ELF-1 (cell line): ENCODE results near the gene BRD9.
A peak's percentile ranks its signal among the peaks of the same experiment; 100 is the strongest.
"Not testable (repeated sequence)": the region's sequence is repeated elsewhere in the genome, so short reads cannot be mapped to it uniquely, and the experiment has no call there.

ENCODE experiments used
- DNase-seq: peaks from one replicate; pipeline ENCODE4 v3.0.0-alpha.2; 2016; ENCODE audit warnings: low read depth, low spot score

Gene BRD9

DNA sequence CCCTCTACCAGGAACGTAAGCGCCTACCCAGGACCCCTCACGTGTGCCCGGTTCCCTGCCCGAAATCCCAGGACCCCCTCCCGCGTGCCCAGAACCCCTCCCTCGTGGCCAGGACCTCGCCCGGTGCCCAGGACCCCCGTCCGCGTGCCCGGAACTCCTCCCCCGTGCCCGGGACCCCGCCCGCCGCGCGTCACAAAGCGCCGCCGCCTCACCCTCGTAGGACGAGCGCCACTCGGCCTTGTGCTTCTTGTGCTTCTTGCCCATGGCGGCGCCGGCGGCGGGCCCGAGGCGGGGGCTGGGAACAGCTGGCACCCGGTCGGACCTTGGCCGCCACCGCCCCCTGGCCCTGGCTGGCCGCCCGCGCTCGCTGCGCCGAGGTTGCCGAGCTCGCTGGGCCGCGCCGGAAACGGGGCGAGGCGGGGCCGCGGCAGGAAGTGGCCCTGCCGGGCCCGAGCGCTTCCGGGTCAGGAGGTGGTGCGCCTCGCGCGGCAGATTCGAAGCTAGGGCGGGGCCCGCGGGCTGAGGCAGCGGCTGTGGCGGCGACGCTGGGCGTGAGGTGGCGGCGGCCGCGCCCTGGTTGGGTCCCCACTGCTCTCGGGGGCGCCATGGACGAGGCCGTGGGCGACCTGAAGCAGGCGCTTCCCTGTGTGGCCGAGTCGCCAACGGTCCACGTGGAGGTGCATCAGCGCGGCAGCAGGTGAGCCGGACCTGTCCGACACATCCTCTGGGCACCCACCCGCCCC lies at the start of gene BRD9, which contains the start of gene TRIP13:
Gene BRD9, minus strand, starts transcription at position 408 of the 743 bp plus-strand sequence. Its CDS starts 144 bp downstream, at position 264.
Gene TRIP13, plus strand, starts transcription at position 491 of the 743 bp plus-strand sequence. Its CDS starts 115 bp downstream, at position 606.
- peak; percentile 79 for DNase-seq

DNA sequence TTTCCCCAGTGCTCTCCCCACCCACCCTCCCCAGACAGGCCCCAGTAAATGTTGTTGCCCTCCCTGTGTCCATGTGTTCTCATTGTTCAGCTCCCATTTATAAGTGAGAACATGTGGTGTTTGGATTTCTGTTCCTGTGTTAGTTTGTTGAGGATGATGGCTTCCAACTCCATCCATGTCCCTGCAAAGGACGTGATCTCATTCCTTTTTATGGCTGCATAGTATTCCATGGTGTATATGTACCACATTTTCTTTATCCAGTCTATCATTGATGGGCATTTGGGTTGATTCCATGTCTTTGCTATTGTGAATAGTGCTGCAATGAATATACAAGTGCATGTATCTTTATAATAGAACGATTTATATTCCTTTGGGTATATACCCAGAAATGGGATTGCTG lies 48.1 kb upstream of the BRD9 start:
- DNase-seq, result not testable (repeated sequence)

DNA sequence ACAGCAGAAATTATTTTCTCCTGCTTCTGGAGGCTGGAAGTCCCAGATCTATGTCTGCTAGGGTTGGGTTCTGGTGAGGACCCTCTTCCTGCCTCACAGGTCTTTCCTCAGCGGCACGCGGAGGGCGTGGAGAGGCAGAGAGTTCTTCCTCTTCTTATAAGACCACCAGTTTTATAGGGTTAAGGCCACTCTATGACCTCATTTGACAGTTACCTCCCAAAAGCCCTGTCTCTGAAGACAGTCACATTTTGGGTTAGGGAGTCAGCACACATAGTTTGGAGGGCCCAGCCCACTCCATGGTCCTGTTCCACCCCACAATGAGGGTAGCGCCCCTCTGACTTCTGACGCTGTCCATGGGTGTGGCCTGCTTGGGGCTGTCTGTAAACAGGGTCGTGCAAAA lies 46.8 kb upstream of the BRD9 start:
- no peak for DNase-seq

DNA sequence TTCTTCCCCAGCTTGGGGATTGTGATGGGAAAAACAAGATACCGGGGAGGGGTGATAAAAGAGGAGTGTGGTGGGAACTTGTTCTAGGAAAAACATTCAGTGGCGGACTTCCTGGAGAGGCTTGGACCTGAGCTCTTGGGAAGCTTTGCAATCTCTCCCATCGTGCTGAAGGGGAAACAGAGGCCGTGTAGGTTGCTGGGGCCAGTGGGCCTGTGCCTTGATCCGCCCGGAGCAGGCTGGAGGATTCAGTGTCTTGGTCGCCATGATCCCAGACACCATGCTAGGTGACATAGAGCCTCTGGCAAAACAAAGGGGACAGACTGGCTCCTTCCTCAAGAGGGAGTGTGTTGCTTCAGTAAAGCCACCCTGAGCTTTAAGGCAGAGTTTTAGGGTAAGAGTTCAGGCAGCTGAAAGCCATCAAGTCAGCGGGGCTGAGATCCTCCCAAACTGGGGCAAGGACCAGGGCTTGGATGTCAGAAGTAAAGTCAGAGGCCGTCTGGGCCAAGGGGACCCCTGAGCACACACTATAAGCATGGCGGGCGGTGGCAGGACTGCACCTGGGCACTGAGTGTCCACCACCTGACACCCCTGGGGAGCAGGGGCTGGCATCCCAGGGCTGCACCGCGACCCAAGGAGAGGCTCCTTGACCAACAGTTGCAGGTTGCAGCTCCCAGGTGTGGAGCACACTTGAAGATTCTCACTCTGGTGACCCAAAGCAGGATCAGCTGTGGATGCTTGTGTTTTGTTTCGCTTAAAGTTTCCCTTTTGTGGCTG lies 44.7 kb upstream of the BRD9 start:
- no peak for DNase-seq

DNA sequence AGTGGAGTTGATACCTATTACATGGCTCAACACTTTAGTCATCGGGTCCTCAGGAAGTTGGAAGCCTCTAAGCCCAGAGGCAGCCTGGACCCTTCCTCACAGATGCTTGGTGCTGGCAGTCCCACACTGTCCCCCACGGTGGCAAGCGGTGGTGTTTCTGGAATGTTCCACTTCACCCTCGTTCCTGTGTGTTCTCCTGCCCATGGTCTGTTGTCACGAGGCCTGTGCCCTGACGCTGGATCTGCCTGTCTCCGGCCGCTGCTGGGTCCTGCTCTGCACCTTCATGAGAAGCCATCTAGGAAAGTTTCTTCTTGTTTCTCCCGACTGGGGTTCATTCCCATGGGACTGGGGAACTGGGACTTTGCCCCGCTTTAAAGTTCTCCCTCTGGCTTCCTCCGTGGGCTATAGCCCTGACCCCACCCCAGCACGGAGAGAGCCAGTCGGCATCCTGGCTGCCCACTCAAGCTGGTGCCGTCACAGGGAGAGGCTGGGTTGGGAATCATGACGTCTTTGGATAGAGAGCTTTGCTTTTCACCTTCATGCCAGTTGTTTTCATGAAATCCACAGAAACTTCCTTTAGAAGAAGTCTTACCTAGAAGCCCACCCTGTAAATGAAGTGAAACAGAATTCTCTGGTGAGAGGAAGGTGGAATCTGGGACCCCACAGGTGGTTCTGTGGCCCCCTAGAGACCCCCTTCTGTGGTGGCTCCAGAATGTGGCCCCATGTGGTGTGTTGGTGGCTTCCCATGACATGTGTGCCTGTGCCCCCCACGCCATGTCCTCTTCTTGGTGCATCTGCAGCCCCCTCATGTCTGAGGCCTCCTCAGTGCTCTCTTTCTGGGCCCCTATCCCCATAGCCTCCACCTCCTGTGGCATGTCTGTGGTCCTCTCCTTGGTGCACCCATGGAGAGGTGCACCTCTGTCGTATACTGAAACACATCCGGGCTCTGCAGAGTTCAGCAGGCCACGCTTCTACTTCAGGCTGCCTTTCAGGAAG lies 43.8 kb upstream of the BRD9 start:
- DNase-seq, result no peak

DNA sequence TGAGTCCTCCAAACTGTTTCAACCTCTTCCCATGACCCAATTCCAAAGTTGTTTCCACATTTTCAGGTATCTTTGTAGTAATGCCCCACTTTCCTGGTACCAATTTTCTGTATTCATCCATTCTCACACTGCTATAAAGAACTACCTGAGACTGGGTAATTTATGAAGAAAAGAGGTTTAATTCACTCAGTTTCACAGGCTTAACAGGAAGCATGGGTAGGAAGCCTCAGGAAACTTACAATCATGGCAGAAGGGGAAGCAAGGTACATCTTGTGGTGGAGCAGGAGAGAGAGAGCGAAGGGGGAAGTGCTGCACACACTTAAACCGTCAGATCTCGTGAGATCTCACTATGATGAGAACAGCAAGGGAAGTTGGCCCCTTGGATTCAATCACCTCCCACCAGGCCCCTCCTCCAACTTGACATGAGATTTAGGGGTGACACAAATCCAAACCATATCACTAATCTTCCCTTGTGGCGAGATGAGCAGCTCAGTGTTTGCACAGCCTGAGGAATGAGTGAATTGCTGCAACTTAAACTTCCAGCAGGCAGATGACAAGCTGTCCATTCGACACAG lies 43.0 kb upstream of the BRD9 start:
- no peak for DNase-seq

DNA sequence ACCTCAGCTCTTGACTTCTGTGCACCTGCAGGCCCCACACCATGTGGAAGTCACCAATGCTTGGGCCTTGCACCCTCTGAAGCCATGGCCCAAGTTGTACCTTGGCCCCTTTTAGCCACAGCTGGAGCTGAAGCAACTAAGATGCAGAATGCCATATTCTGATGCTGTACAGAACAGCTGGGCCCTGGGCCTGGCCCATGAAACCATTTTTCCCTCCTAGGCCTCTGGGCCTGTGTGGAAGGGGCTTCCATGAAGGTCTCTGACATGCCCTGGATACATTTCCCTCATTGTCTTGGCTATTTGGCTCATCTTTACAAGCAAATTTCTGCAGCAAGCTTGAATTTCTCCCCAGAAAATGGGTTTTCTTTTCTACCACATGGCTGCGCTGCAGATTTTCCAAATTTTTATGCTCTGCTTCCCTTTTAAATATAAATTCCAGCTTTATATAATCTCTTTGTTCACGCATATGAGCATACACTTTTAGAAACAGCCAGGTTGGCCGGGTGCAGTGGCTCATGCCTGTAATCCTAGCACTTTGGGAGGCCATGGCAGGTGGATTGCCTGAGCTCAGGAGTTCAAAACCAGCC lies 41.9 kb upstream of the BRD9 start:
- not testable (repeated sequence) for DNase-seq

DNA sequence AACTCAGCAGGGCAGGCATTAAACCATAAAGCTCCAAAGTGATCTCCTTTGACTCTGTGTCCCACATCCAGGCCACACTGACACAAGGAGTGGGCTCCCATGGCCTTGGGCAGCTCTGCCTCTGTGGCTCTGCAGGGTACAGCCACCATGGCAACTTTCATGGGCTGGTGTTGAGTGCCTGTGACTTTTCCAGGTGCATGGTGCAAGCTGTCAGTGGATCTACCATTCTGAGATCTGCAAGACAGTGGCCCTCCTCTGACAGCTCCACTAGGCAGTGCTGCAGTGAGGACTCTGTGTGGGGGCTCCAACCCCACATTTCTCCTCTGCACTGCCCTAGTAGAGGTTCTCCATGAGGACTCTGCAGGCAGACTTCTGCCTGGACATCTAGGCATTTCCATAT lies 41.4 kb upstream of the BRD9 start:
- not testable (repeated sequence) for DNase-seq

DNA sequence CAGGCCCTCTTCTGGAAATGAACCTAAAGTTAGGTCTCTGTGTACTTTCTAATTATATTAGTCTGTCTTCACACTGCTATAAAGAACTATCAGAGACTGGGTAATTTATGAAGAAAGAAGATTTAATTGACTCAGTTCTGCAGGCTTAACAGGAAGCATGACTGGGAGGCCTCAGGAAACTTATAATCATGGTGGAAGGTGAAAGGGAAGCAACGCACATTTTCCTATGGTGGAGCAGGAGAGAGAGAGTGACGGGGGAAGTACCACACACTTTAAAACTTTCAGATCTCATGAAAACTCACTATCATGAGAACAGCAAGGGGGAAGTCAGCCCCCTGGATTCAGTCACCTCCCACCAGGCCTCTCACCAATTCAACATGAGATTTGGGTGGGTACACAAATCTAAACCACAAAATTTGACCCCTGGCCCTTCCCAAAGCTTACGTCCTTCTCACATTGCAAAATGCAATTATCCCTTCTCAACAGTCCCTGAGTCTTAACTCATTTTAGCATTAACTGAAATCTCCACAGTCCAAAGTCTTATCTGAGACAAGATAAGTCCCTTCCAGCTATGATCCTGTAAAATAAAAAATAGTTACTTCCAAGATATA lies 40.8 kb upstream of the BRD9 start:
- no peak for DNase-seq

DNA sequence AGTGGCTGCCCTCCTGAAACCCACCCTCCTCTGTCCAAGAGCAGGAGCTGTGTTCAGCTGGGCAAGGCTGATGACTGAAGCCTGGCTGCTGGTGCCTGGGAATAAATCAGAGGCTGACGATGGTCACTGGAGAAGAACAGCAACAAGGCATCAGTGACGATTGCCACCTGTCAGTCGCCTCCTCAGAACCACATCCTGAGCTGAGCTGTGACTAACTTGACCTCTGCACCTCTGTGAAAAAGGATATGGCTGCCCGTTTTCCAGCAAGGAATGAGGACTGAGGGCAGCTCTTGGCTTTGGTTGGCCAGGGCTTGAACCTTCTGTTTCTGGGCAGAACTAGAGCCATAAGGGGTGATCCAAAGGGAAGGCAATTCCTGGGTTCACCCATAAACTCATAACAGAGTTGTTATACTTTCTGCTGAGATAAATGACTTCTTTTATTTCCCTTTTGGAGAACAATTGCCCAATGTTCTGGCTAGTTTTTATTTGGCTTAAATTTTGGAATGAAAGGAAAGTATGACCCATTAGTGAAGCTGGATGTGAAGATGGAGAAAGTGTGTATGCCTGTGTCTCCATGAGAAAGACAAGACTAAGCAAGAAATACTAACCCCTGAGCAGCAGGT lies 40.1 kb upstream of the BRD9 start:
- DNase-seq, result no peak

DNA sequence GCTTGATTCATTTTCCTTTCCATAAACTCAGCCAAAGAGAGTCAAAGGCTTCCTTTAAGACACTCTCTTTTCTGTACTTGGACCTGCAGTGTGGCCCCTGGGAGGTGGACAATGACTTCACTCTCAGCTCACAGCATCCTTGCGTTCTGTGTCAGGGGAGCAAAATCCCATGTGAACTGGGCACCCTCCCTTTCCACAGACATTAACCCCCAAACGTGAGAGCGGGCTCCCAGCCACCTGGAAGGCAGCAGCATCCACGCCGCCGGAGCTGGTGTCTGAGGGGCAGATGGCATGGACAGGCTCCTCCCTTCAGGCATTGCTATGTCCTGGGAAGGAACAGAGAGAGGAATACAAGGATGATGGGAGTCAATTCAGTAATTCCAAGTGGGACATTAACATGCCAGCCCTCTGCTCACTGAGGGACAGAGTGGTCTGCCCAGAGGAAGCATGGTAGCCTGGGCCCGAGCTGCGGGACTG lies 39.6 kb upstream of the BRD9 start:
- no peak for DNase-seq

DNA sequence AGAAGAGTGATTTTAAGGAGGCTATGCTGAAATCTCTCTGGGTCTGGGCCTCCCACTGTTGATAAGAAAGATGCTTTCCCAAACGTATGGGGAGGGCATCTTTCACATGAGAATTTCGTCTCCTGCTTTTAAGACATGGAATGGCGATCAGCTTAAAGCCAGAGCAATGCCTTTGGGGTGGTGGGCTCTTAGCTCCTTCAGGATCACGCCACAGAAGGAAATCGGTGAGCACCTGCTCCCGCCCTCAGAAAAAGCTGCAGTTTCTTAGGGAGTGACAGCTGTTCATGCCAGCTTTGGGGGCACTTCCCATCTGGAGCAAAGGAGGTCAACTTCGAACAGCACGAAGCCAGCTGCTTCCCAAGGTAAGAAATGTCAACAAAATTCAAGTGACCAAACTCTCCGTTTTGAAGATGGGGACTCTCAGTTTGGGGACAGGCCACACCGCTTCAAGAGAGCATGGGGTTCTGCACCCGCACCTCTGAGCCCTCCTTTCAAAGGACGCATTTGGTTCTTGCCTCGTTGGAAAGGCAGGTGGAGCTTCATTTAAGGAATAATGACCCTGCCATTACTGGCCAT lies 39.1 kb upstream of the BRD9 start:
- no peak for DNase-seq

DNA sequence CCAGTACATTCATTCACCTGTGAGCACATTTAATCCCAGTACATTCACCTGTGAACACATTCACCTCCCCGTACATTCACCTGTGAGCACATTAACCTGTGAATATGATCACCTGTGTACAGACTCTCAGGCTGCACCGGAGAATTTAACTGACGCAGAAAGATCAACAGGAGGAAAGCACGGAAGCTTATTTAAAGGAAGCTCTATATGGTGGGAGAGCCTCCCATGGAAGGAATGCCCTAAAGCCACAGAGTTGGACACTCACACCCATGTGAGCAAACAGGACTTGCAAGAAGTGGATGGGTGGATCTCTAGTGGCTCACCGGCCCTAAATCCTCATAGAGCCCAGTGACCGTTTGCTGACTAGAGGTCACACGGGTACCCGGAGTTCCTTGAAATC lies 38.3 kb upstream of the BRD9 start:
- DNase-seq, result no peak

DNA sequence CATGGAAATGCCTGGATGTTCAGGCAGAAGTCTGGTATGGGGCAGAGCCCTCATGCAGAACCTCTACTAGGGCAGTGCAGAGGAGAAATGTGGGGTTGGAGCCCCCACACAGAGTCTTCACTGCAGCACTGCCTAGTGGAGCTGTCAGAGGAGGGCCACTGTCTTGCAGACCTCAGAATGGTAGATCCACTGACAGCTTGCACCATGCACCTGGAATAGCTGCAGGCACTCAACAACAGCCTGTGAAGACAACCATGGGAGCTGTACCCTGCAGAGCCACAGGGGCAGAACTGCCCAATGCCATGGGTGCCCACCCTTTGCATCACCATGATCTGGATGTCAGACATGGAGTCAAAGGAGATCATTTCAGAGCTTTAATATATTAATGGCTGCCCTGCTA lies 37.0 kb upstream of the BRD9 start:
- no peak for DNase-seq

DNA sequence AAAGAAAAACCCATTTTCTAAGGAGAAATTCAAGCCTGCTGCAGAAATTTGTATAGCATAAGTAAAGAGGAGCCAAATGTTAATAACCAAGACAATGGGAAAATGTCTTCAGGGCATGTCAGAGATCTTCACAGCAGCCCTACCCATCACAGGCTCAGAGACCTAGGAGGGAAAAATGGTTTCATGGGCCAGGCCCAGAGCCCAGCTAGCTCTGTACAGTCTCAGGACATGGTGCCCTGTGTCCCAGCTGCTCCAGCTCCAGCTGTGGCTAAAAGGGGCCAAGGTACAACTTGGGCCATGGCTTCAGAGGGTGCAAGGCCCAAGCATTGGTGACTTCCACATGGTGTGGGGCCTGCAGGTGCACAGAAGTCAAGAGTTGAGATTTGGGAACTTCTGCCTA lies 36.6 kb upstream of the BRD9 start:
- DNase-seq, result not testable (repeated sequence)

DNA sequence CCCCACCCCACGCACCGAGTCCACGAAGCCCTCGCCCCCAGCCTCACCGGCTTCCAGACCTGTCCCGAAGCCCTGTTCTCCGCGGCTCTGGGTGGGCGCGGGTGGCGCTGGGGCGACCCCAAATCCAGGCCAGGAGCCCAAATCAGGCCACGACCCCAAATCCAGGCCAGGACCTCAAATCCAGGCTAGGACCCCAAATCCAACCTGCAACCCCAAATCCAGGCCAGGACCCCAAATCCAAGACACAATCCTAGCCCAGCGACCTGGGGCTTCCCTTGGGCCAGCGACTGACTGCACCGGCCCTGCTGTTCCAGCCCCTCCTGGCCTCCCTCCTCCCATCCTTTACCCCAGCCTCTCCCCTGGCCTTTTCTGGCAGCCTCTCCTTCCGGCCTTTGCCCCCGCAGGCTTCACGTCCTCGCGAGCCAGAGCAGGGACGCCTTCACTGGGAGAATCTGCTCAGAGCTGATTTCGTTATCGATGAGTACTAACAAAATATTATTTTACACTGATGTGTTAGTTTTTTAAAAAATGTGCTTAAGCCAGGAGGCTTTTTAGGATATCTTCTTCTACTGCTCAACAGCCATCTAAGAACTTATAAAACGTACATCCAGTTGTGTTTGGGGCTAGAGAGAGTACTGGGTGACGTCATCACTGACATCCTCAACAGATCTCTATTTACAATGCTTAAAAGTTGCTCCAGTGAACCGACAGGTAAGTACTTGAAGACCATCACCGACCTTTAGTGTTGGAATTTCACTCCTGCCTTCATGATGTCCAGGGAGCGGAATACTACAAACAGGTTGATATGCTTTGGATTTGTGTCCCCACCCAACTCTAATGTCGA lies 34.8 kb upstream of the BRD9 start:
- no peak for DNase-seq

DNA sequence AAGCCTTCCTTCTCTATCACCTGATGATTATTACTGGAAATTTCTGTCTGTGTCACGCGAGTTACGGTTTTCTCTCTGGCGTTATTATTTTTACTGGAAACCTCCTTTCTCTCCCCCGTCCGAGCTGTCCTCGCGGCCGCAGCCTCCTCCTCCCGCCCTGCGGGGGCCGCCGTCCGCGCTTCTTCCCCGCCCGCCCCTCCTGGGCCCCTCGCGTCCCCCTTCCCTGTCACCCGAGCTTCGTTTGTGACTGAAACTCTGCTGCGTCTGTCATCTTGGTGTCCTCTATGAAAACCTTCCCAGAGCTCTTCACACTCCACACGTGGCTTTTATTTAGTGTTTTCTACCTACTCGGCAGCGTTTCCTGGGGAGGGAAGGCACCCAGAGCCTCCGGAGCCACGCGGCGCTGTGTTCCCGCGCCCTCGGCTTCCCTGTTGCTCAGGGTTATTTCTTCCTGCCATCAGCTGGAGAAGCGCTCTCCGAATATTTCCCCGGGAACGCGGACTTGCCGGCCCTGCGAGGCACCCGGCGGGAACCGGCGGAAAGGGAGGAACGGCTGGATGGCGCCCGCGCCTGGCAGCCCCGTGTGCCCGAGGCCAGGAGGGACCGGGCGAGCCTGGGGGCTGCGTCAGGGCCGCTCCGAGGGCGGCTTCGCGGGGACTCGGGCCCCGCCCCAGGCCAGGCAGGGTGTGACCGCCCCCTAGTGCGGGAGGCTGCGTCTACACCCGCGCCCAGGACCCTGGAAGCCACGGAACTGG lies 34.0 kb upstream of the BRD9 start:
- DNase-seq, result peak; percentile 60
